K562 (cell line): ENCODE measurements around the gene MYADM. TPM values are rescaled to one million over a fixed set of nuclear protein-coding genes. Genes with fewer than 3 reads are reported as not detected.
A peak's percentile ranks its signal among the peaks of the same experiment; 100 is the strongest.

Source experiments
- BRCA1 ChIP-seq, 2 experiments: fragments of 450-650 bp in 1 of 2; sonication (generic) in 1 of 2; formaldehyde crosslinking in 1 of 2; IDR thresholded peaks; 2 replicates each; pipeline versions ENCODE4 v1.5.0 to v1.6.1; 2017 to 2020; ENCODE audit warnings: mild to moderate bottlenecking in 1 of 2, missing genetic modification reagents in 1 of 2
- MBD2 ChIP-seq: sonication (generic); IDR thresholded peaks from 2 replicates; pipeline ENCODE4 v1.6.1; 2016; ENCODE audit warnings: low read depth, borderline replicate concordance
- SAFB ChIP-seq: fragments of 200-400 bp; formaldehyde crosslinking; IDR thresholded peaks from 2 replicates; pipeline ENCODE4 v1.6.1; 2017; ENCODE audit warnings: low read depth, low read length, borderline replicate concordance
- ZSCAN29 ChIP-seq: fragments of 450-650 bp; IDR thresholded peaks from 2 replicates; pipeline ENCODE4 v1.6.1; 2017
- polyA plus RNA-seq, 8 experiments: library from polyadenylated mRNA; depleted of rRNA in 4 of 8; stranded (reverse) in 5 of 8; unstranded in 3 of 8; fragments of >200 nt; fragmentation: Nextera tagmentation in 2 of 8; fragmentation: Illumina TruSeq in 1 of 8; extraction: Ambion mirVana in 2 of 8; extraction: Trizol in 1 of 8; gene quantifications; 2 replicates each; pipeline versions ENCODE4 v1.2.1 to v1.2.3, GENCODE V29; 2011 to 2014; ENCODE audit warnings: inconsistent platforms in 1 of 8, missing spikeins in 1 of 8
- total RNA-seq, 7 experiments: library from RNA; depleted of rRNA in 6 of 7; stranded (reverse); fragments of >200 nt in 6 of 7; fragmentation: Illumina TruSeq in 2 of 7; extraction: Trizol in 2 of 7; gene quantifications; 2 replicates each; pipeline versions ENCODE4 v1.2.1 to v1.2.3, GENCODE V29; 2011 to 2021; ENCODE audit warnings: low replicate concordance in 1 of 7
- TF ChIP-seq, protein P1 (sequence below), 2 experiments: fragments of 450-650 bp; IDR thresholded peaks; 2 replicates each; pipeline ENCODE4 v1.6.1; 2018; ENCODE audit warnings: mild to moderate bottlenecking in 2 of 2, low read depth in 1 of 2; ENCODE audit not compliant: partially characterized antibody in 2 of 2

The MYADM gene
- total and polyA plus RNA-seq, 9 of the 15 experiments (the other 6 are each of a cell fraction or from before 2014, with no cell fraction given): 4.5 to 70.3 (median 14.4) TPM

DNA sequence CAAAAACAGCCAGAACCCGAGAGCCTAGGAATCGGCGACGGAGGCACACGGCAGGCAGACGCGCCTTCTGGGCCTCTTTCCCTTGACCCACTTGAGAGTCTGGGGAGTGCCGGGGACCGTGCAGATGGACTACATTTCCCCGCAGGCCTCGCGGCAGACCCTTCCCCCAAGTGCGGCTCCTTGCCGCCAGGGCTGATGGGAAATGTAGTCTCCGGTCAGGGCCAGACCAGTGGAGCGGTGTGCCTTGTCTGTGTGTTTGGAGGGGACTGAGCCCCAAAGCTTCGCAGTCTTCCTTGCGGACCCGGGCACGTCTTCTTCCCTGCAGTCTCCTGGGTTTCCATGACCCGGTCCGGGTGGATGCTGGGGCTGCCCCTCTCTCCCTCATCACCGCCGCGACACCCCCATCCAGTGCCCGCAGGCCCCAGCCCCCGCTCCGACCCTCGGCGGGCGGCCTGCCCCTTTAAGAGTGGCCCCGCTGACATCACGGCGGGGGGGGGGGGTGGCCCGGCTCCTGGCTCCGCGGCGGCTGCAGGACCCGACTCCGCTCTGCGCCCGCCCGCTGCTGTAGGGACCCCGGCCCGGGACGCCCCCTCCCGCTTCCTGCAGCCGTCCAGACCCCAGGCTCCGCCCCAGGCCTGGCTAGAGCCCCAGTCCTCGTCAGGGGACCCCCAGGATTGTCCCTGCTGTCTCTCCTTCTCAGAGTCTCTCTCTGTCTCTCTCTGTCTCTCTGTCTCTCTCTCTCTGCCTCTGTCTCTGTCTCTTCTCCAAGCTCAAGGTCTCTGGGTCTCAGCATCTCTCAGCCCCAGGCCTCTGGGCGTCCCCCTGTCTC is 40.6 kb downstream of the MYADM start (continued):
- TF ChIP-seq BRCA1 (IDR thresholded peaks at IDR 0.05) (no peak), BRCA1 (CRISPR knock-in tag; IDR thresholded peaks at IDR 0.05) (no peak), ZSCAN29 (no peak), MBD2 (peak; percentile 58; the same call in 1 of the 2 replicates), SAFB (no peak)
- TF ChIP-seq, protein P1, sequence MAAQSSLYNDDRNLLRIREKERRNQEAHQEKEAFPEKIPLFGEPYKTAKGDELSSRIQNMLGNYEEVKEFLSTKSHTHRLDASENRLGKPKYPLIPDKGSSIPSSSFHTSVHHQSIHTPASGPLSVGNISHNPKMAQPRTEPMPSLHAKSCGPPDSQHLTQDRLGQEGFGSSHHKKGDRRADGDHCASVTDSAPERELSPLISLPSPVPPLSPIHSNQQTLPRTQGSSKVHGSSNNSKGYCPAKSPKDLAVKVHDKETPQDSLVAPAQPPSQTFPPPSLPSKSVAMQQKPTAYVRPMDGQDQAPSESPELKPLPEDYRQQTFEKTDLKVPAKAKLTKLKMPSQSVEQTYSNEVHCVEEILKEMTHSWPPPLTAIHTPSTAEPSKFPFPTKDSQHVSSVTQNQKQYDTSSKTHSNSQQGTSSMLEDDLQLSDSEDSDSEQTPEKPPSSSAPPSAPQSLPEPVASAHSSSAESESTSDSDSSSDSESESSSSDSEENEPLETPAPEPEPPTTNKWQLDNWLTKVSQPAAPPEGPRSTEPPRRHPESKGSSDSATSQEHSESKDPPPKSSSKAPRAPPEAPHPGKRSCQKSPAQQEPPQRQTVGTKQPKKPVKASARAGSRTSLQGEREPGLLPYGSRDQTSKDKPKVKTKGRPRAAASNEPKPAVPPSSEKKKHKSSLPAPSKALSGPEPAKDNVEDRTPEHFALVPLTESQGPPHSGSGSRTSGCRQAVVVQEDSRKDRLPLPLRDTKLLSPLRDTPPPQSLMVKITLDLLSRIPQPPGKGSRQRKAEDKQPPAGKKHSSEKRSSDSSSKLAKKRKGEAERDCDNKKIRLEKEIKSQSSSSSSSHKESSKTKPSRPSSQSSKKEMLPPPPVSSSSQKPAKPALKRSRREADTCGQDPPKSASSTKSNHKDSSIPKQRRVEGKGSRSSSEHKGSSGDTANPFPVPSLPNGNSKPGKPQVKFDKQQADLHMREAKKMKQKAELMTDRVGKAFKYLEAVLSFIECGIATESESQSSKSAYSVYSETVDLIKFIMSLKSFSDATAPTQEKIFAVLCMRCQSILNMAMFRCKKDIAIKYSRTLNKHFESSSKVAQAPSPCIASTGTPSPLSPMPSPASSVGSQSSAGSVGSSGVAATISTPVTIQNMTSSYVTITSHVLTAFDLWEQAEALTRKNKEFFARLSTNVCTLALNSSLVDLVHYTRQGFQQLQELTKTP (IDR thresholded peaks at IDR 0.05; ENCODE audit: low read depth in 1 of 2, partially characterized antibody in 2 of 2): peak in 1 of 2 experiments; percentile 98
